GM18858 (cell line): ENCODE measurements around the gene MTHFD2L.
A peak's percentile ranks its signal among the peaks of the same experiment; 100 is the strongest.
"Not testable (repeated sequence)": the region's sequence is repeated elsewhere in the genome, so short reads cannot be mapped to it uniquely, and the experiment has no call there.

Experiments
- ATAC-seq: cut with Tn5 transposase; IDR thresholded peaks from one replicate; pipeline ENCODE4 v1.9.1; 2021; ENCODE audit not compliant: unreplicated experiment

MTHFD2L gene

DNA sequence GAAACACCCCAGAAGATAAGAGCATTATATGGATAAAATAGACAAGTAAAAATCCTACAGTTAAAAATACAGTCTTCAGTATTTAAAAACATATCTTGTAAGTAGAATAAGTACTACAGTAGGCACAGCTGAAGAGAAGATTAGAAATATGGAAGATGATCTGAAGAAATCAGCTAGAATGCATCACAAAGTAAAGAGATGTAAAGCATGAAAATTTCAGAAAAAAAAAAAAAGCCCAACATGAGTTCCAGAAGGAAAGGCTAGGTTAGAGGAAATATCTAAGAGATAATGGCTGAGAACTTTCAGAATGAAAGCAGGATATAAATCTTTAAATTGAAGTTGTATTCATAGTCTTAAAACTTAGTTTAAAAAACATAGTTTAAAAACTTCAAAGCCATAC lies 171.4 kb downstream of the MTHFD2L start:
- ATAC-seq = no peak

DNA sequence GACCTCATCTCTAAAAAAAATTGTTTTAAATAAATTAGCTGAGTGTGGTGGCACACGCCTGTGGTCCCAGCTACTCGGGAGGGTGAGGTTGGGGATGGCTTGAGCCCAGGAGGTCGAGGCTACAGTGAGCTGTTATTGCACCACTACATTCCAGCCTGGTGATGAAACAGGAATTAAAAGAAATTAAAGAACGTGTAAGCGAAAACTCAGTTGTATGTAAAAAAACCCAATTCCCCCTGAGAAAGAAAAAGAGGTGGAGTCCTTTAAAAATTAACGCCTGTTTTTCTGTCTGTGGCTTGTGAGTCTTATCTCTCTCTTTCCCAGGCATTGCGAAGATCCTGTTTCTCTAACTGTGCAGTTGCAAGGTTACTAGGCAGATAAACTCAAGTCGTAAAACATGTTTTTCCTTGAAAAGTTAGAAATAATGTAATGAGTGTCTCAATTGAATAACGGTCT lies 172.4 kb downstream of the MTHFD2L start:
- no peak for ATAC-seq

DNA sequence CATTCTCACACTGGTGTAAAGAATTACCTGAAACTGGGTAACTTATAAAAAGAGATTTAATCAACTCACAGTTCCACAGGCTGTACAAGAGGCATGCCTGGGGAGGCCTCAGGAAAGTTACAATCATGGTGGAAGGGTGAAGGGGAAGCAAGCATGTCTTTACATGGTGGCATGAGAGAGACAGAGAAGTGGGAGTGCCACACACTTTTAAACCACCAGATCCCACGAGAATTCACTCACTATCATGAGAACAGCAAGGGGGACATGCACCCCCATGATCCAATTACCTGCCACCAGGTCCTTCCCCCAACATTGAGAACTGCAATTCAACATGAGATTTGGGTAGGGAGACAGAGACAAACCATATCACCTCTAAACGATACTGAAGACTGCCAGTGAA lies 173.3 kb downstream of the MTHFD2L start:
- no peak for ATAC-seq

DNA sequence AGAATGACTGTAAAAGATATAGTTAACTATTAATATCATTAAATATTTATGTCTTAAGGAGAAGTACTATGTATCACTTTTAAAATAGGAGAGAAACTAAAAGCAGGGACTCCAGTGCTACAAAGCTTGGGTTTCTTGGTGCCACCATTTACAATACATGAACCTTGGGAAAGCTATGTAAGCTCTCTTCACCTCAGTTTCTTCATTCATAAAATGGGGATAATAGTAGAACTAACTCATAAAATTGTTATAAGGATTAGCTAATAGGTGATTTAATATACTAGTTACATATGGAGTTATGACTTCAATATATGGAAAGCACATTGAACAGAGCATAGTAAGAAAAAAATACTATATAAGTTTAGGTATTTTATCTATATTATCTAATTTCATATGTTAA lies 174.0 kb downstream of the MTHFD2L start:
- ATAC-seq = no peak

DNA sequence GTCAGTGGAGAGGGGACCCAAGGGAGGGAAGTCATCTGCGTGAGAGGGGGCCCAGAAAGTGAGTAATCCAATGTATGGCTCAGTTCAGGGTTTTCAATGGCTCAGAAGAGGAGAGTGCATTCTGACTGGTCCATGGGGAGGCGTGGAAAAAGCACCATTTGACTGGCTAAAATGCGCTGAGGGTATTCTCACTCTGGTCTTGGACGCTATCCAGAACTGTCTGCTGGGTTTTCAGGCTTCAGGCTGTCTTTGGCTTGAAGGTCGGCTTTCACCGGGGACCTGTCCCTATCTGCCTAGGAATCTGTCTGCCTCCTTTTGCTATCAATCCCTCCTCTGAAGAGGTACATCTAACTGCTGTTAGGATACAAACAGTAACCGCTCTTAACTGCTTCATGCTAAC lies 176.7 kb downstream of the MTHFD2L start:
- ATAC-seq = no peak

DNA sequence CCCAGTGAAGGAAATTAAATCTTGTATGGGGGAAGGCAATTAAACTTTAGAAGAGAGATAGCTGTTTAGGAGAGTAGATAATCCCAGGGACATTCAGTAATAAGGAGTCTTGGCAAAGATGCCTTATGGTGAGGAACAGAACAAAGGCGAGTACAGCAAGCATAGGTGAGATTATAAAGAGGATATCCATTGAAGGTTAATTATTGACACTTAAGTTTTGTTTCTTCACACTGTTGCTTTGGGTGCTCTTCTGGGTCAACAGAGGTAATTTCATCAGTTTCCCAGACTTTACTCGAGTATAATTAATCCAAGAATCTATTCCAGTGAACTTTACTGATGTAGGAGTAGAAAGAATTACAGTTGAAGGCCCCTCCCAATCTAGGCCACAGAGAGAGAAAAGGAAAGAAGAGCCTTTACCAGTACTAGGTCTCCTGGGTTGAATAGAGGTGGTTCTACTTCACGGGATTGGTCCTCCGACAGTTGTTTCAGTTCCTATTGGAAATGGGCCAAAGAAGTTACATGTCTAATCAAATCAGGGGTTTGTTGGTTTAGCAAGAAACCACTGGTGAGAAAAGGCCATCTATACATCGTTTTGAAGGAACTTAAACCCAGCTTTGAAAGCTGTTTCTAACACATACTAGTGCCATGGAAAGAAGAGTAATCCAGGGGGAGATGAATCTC lies 177.6 kb downstream of the MTHFD2L start:
- peak; percentile 79 for ATAC-seq

DNA sequence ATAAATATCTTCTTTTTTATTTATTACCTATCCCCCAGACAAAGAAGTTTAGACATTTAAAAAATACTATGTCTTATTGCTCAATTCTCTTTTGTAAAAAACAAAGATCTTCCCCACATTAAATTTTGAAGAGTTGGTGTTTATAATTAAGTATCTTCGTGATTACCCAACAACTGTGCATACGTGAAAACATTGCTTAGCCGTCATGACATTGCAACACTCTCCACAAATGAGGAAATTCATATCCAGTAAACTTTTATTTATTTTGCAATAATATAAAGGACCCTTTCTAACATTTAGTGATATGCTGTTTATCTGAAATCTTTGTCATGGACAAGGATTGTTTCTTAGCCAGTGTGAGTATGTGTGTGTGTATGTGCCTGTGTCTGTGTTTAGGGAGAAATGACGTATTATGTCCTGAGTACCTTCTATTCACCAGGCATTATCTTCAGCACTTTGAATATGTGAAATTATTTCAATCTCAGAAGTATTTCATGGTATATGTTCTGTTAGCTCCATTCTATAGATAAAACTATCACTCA lies 180.9 kb downstream of the MTHFD2L start:
- ATAC-seq = no peak

DNA sequence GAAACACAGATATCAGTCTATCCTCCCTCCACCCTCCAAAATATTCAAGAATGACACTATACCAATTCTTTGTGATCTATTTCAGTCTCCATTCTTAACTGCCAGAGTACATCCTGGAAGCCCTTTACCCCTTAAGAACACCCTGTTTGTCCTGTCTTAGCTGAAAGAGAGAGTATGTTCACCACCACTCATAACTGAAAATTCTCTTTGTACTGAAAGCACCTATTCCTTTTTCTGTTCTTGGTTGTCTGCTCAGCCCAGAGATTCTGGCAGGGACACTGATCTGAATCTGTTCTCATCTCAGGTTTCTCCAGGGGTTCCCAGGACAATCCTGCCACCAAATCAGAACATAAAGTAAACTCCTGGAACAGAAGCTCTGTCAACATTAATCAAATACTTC lies 181.6 kb downstream of the MTHFD2L start:
- no peak for ATAC-seq

DNA sequence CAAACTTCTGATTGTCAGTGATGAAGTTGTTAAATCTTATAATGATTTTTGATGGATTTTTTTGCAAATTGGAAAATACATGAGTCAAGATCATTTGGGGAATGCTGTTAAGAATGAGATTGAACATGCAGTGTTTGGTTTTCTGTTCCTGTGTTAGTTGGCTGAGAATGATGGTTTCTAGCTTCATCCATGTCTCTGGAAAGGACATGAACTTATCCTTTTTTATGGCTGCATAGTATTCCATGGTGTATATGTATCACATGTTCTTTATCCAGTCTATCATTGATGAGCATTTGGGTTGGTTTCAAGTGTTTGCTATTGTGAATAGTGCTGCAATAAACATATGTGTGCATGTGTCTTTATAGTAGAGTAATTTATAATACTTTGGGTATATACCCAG lies 182.5 kb downstream of the MTHFD2L start:
- not testable (repeated sequence) for ATAC-seq

DNA sequence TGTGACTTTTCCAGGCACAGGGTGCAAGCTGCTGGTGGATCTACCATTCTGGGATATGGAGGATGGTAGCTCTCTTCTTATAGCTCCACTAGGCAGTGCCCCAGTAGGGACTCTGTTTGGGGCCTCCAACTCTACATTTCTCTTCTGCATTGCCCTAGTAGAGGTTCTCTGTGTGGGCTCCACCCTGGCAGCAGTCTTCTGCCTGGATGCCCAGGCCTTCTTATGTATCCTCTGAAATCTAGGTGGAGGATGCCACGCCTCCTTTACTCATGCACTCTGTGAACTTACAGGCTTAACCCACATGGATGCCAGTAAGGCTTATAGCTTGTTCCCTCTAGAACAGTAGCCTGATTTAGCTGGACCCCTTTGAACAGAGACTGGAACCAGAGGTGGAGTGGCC lies 186.1 kb downstream of the MTHFD2L start:
- no peak for ATAC-seq
